CD4-positive, alpha-beta T cell (primary cell): ENCODE measurements around the gene PRUNE1. TPM values are rescaled to one million over a fixed set of nuclear protein-coding genes. Genes with fewer than 3 reads are reported as not detected.
A peak's percentile ranks its signal among the peaks of the same experiment; 100 is the strongest.

Experiments
- ATAC-seq: fragments of 200-7000 bp; cut with Tn5 transposase; one replicate; pipeline ENCODE4 v1.10.0; 2022; ENCODE audit warnings: mild to moderate bottlenecking; ENCODE audit not compliant: poor library complexity
- CTCF ChIA-PET: fragments of 350-600 bp; sonication (Branson Sonifier 250); formaldehyde crosslinking; loops from one replicate; lab custom pipeline; 2021; ENCODE audit warnings: antibody characterized with exemption, inconsistent platforms; lab: Charles Lee
- POLR2A ChIA-PET: fragments of 350-600 bp; sonication (Branson Sonifier 250); formaldehyde crosslinking; loops from one replicate; lab custom pipeline; 2021; ENCODE audit warnings: antibody characterized with exemption, inconsistent platforms; lab: Charles Lee
- DNase-seq, 14 experiments: peaks; one replicate each; pipeline ENCODE4 v3.0.0-alpha.2; 2013 to 2020; ENCODE audit warnings: mixed read lengths in 2 of 14
- H3K27ac ChIP-seq, 2 donors: one replicate each; pipeline versions ENCODE4 v1.5.1 to v1.7.0; 2013; ENCODE audit warnings: low read length in 2 of 2, low read depth in 1 of 2, mild to moderate bottlenecking in 1 of 2
- H3K27me3 ChIP-seq, 2 experiments: 1 replicate in 1 of 2; 2 replicates in 1 of 2; pipeline versions ENCODE4 v1.6.1 to v1.7.0; 2013; ENCODE audit warnings: low read length in 2 of 2, control low read depth in 1 of 2, mild to moderate bottlenecking in 1 of 2, moderate library complexity in 1 of 2; ENCODE audit not compliant: insufficient read depth in 2 of 2, control insufficient read depth in 1 of 2
- H3K36me3 ChIP-seq: one replicate; pipeline ENCODE4 v1.6.1; 2013; ENCODE audit warnings: low read length, control low read depth; ENCODE audit not compliant: insufficient read depth
- H3K4me1 ChIP-seq: one replicate; pipeline ENCODE4 v1.6.1; 2013; ENCODE audit warnings: low read length, control low read depth; ENCODE audit not compliant: insufficient read depth
- H3K4me3 ChIP-seq: one replicate; pipeline ENCODE4 v1.5.1; 2013; ENCODE audit warnings: mild to moderate bottlenecking, low read length, moderate library complexity
- H3K9me3 ChIP-seq, 2 experiments: 1 replicate in 1 of 2; 2 replicates in 1 of 2; pipeline versions ENCODE4 v1.6.1 to v1.7.0; 2013; ENCODE audit warnings: low read length in 2 of 2, mild to moderate bottlenecking in 2 of 2, control low read depth in 1 of 2, moderate library complexity in 1 of 2; ENCODE audit not compliant: control insufficient read depth in 1 of 2, insufficient read depth in 1 of 2
- H3K27ac Mint-ChIP-seq: one replicate; pipeline ENCODE4 v1.8.0; 2020; ENCODE audit warnings: mixed read lengths
- H3K27me3 Mint-ChIP-seq: one replicate; pipeline ENCODE4 v1.8.0; 2021; ENCODE audit warnings: mixed read lengths
- H3K36me3 Mint-ChIP-seq: one replicate; pipeline ENCODE4 v1.8.0; 2021; ENCODE audit warnings: low read depth, mixed read lengths
- H3K4me1 Mint-ChIP-seq: one replicate; pipeline ENCODE4 v1.8.0; 2021; ENCODE audit warnings: low read depth, mixed read lengths
- H3K4me3 Mint-ChIP-seq: one replicate; pipeline ENCODE4 v1.8.0; 2020; ENCODE audit warnings: mild to moderate bottlenecking, mixed read lengths
- H3K9me3 Mint-ChIP-seq: one replicate; pipeline ENCODE4 v1.8.0; 2020; ENCODE audit warnings: mixed read lengths
- CTCF ChIP-seq: fragments of 200-600 bp; IDR thresholded peaks from one replicate; pipeline ENCODE4 v1.8.0; 2022; ENCODE audit warnings: antibody characterized with exemption, mild to moderate bottlenecking
- intact Hi-C, 2 experiments: fragments of 100-400 bp; cut with DNase I in 1 of 2; cut with micrococcal nuclease in 1 of 2; formaldehyde crosslinking; loops; one replicate each; pipeline versions ENCODE4 v1.15.1 to v1.9.0; 2023 to 2025; cut with DNase I, micrococcal nuclease
- total RNA-seq, 174 experiments: library from RNA in 2 of 174; stranded (reverse) in 2 of 174; gene quantifications; one replicate each; pipeline ENCODE4 v1.2.3 and lab custom pipeline; 2021 to 2026

Gene PRUNE1
- total RNA-seq, 2 experiments from 2014 or later = 10.9 to 12.1 TPM

- DNase-seq (no peak), ATAC-seq (no peak)
- ChIA-PET POLR2A (no interaction called here), CTCF (interaction anchor here (0.6 kb wide), 1 partner anchor 39 kb away, joined by 3 read pairs; no protein-coding TSS in a partner anchor)
- no peak for TF ChIP-seq CTCF
- Histone ChIP-seq H3K4me3 (peak overlapping the region; percentile 88), H3K4me1 (peaks cover 65% of the 10 kb centered on the region), H3K27ac (peak overlapping the region; percentile 59 to 79), H3K9me3 (no peaks in the 10 kb centered on the region), H3K27me3 (no peaks in the 10 kb centered on the region), H3K36me3 (peaks cover 17% of the 10 kb centered on the region)
- H3K27me3 Mint-ChIP-seq = no peaks in the 10 kb centered on the region
- H3K4me3 Mint-ChIP-seq = peak overlapping the region; percentile 92
- peaks cover 63% of the 10 kb centered on the region for H3K4me1 Mint-ChIP-seq
- H3K9me3 Mint-ChIP-seq = no peaks in the 10 kb centered on the region
- intact Hi-C loops = loop anchor here (2.0 to 10.0 kb wide), 3 partner anchors 48 to 718 kb away; partner anchors contain the start of gene CA14 (in 1 of the 2)
- peaks cover 37% of the 10 kb centered on the region for H3K36me3 Mint-ChIP-seq
- H3K27ac Mint-ChIP-seq = peak overlapping the region; percentile 92
Measured at GRCh38 chr1:150972417-150972940, 35.8 kb upstream of the PRUNE1 start.

- H3K4me3 ChIP-seq = peak overlapping the region; percentile 88
- POLR2A ChIA-PET = interaction anchor here (0.7 to 2.2 kb wide), 15 partner anchors 10 to 411 kb away, joined by 3 to 11 read pairs (median 3); partner anchors contain the start of genes CDC42SE1, ENSA, GOLPH3L and MINDY1
- peak overlapping the region; percentile 92 for H3K4me3 Mint-ChIP-seq
- H3K36me3 Mint-ChIP-seq = peaks cover 28% of the 10 kb centered on the region
- H3K4me1 Mint-ChIP-seq = peaks cover 66% of the 10 kb centered on the region
- ATAC-seq = no peak
- intact Hi-C loops = loop anchor here (2.0 to 10.0 kb wide), 3 partner anchors 49 to 719 kb away; partner anchors contain the start of gene CA14 (in 1 of the 2)
- peak overlapping the region; percentile 65 to 79 for H3K27ac ChIP-seq
- TF ChIP-seq CTCF = no peak
- DNase-seq = peak in 3 of 14 experiments; percentile 6 to 44 (median 7)
- CTCF ChIA-PET = interaction anchor here (1.2 to 1.5 kb wide), 2 partner anchors 22 to 33 kb away, joined by 4 to 6 read pairs; no protein-coding TSS in a partner anchor
- H3K27ac Mint-ChIP-seq = peak overlapping the region; percentile 92
- no peaks in the 10 kb centered on the region for H3K9me3 Mint-ChIP-seq
- no peaks in the 10 kb centered on the region for H3K9me3 ChIP-seq
- peaks cover 8% of the 10 kb centered on the region for H3K36me3 ChIP-seq
- no peaks in the 10 kb centered on the region for H3K27me3 ChIP-seq
- H3K27me3 Mint-ChIP-seq = no peaks in the 10 kb centered on the region
- peaks cover 73% of the 10 kb centered on the region for H3K4me1 ChIP-seq
Measured at GRCh38 chr1:150973258-150973835, 34.9 kb upstream of the PRUNE1 start.

GRCh38 chr1:150973836-150974579 lies 34.2 kb upstream of the PRUNE1 start:
- H3K27ac Mint-ChIP-seq = peak overlapping the region; percentile 92
- intact Hi-C loops = loop anchor here (2.0 to 10.0 kb wide), 3 partner anchors 49 to 719 kb away; partner anchors contain the start of gene CA14 (in 1 of the 2)
- ChIA-PET CTCF (interaction anchor here (1.2 to 1.5 kb wide), 2 partner anchors 22 to 32 kb away, joined by 4 to 6 read pairs; no protein-coding TSS in a partner anchor), POLR2A (interaction anchor here (0.7 to 2.3 kb wide), 16 partner anchors 11 to 1087 kb away, joined by 3 to 11 read pairs (median 4); partner anchors contain the start of genes CDC42SE1, ENSA, GOLPH3L and MINDY1)
- H3K4me3 Mint-ChIP-seq = peak overlapping the region; percentile 92
- peaks cover 79% of the 10 kb centered on the region for H3K4me1 ChIP-seq
- peak overlapping the region; percentile 88 for H3K4me3 ChIP-seq
- peaks cover 70% of the 10 kb centered on the region for H3K4me1 Mint-ChIP-seq
- ATAC-seq (peak; percentile 23), DNase-seq (peak; percentile 5 to 66 (median 27))
- H3K27ac ChIP-seq = peak overlapping the region; percentile 65 to 79
- peaks cover 1% of the 10 kb centered on the region for H3K36me3 ChIP-seq
- H3K36me3 Mint-ChIP-seq = peaks cover 22% of the 10 kb centered on the region
- H3K9me3 ChIP-seq = no peaks in the 10 kb centered on the region
- no peaks in the 10 kb centered on the region for H3K9me3 Mint-ChIP-seq
- no peak for TF ChIP-seq CTCF
- no peaks in the 10 kb centered on the region for H3K27me3 Mint-ChIP-seq
- H3K27me3 ChIP-seq = no peaks in the 10 kb centered on the region
